ENCODE measurements around the gene IL23R.

- TF ChIP-seq CTCF (IDR thresholded peaks at IDR 0.05) (no peak), POLR2A (IDR thresholded peaks at IDR 0.05) (no peak), EP300 (IDR thresholded peaks at IDR 0.05) (no peak)
These were observed 30.9 kb upstream of the IL23R start for GRCh38 chr1:67135354-67135753.
